Activated T-cell treated with anti-CD3 and anti-CD28 coated beads for 1 hour (primary cell): Measurements from ENCODE around the gene DRG2.

Experiments used
- DNase-seq: peaks from one replicate; pipeline ENCODE4 v3.0.0-alpha.2; 2020; ENCODE audit warnings: low read depth

DRG2 gene

DNA sequence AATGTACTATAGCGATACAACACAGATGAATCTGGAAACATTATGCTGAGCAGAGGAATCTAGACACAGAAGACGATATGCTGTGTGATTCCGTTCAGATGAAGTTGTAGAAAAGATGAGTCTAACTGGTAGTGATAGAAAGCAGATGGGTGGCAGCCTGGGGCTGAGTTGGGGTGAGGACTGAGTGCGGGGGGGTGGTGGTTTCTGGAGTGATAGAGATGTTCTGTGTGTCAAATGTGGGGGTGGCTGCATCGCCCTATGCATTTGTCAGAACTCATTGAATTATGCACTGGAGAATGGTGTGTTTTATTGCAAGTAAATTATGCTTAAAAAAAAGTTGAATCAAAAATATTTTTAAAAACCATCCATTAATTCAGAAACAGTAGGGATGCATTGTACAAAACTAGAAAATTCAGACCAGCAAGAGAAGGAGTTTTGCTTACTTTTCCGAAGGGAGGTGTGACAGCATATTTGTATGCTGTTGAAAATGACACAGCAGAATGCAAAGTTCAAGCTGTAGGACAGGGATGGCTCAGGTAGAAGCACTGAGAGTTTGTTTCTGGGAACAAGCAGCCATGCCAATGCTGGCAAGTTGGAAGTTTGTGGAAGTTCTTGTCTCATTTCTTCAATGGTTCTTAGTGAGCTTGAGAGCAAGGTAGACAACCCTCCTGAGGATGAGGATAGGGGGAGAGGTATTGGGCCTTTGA, 13.0 kb upstream of the DRG2 start:
- DNase-seq: no peak

DNA sequence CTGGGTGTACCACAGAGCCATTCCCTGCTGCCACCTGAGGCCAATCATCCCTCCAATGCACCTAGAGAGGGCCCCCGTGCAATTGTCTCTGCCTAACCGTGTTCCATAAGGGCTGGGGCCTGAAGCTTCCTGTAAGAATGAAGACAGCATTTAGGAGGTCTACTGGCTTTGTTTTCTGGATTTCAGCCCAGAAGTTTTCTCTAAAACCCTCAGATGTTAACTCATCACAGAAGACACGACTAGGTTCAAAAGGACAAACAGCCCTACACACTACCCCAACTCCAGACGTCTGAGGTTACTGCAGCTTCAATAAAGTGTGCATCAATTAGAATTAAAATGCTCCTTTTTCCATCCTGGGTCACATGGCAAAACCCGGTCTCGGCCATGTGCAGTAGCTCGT, 10.8 kb upstream of the DRG2 start:
- DNase-seq: no peak

DNA sequence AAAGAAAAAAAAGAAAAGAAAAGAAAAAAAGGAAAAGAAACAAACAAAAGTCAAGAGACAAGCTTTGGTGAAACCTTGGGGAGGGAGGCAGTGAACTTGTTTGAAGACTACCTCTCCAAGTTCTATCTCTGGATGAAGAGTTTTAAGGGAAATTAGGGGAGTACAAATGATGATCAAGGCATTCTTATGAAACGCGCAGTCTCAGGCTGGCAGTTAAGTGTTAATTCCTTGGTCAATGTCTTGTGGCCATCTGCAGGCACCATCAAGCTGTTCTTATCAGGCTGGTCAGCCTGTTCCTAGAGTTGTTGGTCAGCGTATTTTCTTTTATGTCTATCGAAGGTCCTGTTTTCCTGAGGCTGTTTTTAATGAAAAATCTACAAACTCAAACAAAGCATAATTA, 8.2 kb upstream of the DRG2 start:
- no peak for DNase-seq

DNA sequence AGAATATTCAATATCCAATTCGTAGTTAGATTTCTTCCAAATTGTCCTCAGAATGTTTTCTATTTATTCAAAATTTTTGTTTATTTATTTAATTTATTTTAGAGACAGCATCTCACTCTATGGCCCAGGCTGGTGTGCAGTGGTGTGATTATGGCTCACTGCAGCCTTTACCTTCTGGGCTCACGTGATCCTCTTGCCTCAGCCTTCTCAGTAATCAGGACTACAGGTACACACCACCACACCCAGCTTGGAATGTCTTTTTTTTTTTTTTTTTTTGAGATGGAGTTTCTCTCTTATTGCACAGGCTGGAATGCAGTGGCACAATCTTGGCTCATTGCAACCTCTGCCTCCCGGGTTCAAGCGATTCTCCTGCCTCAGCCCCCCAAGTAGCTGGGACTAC, 3.5 kb upstream of the DRG2 start:
- DNase-seq: no peak

- no peak for DNase-seq
Observed at GRCh38 chr17:18089613-18090012, 1.9 kb downstream of the DRG2 start.

DNA sequence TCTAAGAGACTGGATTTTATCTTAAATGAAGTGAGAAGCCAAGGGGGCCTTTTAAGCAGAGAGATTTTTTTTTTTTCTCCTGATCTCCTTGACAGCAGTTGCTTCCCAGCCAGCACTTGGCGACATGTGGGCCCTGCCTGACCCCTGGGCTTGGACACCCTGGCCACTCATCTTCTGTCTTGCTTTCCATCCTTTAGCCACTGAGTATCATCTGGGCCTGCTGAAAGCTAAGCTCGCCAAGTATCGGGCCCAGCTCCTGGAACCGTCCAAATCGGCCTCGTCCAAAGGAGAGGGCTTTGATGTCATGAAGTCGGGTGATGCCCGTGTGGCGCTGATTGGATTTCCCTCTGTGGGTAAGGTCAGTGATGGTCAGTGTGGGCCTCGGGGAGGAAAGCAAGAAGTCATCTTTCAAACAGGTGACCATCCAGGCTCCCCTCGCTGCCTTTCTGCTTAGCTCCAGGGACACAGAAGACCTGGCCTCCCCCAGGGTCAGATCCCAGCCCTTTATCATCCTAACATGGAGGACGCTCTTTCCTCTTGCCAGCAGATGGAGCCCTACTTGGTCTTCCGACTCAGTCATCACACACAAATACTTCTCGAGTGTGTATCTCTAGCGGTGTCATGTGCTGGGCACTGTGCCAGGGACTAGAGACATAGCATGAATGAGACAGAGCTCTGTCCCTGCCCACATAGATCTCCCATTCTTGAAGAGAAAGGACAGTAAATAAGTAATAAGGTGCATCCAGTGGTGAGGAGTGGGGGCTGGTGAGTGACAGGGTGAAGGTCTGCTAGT, 6.1 kb downstream of the DRG2 start:
- DNase-seq: no peak

DNA sequence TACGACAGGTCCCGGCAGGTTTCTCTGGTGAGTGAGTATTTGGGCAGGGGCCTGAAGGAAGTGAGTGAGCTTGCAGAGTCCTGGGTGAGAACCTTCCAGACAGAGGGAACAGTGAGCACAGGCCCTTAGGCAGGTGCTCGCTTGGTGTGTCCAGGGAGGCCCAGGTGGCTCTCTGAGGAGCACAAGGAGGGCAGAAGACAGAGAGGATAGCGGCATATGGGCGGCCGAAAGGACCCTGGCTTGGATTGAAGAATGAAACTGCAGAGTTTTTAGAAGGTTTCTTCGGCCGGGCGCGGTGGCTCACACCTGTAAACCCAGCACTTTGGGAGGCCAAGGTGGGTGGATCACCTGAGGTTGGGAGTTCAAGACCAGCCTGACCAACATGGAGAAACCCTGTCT, 6.7 kb downstream of the DRG2 start:
- no peak for DNase-seq

DNA sequence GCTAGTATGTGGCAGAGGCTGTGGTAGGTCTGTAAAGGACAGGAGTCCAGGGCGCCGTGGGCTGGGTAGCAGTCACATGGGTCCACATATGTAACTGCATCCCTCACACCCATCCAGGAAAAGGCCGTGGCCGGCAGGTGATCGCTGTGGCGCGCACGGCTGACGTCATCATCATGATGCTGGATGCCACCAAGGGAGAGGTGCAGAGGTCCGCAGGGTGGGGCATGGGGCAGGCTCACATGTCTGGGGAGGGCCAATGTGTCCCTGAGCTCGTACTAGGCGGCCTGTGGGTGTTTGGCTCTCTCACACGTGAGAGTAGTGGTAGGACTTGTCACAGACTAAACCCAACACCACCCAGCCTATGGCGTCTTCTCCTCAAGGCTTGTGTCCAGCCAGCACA, 11.8 kb downstream of the DRG2 start:
- no peak for DNase-seq

- DNase-seq: no peak
Observed at GRCh38 chr17:18100616-18101015, 12.9 kb downstream of the DRG2 start.

- no peak for DNase-seq
Observed at GRCh38 chr17:18101828-18102227, 14.1 kb downstream of the DRG2 start.

DNA sequence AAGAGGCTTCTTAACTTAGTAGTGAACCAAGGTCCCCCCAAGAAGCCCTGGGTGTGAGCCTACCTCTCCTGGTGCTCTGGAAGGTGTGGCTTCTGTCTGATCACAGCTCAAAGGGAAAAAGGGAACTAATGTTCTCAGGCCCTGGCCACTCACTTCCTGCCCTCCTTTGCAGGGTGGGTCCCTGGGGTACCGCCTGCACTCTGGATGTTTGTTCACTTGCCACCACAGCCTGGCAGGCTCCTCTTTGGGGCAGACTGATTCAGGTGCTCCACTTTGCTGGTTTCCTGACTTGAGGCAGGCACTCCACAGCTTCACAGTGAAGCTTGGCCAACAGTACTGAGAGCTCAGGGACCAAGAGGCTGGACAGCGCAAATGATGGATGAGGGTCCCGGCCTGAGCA, 14.9 kb downstream of the DRG2 start:
- no peak for DNase-seq

DNA sequence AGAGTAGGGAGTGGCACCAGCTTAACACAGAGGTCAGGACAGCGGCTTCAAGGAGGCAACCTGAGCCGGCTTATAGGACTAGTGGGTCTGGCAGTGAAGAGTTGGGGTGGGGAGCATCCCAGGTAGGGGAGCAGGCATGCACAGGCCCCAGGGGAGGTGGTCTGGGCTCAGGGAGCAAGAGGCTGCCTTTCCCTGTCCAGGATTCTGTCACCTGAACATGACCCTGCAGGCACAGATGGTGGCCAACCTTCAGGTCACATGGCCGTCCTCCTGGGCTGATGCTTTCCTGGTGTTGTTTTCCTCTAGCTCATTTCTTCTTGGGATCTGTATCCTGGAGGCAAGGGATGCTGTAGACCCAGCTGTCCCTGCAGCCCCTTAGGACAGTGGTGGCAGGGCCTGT, 17.3 kb downstream of the DRG2 start:
- DNase-seq: no peak

DNA sequence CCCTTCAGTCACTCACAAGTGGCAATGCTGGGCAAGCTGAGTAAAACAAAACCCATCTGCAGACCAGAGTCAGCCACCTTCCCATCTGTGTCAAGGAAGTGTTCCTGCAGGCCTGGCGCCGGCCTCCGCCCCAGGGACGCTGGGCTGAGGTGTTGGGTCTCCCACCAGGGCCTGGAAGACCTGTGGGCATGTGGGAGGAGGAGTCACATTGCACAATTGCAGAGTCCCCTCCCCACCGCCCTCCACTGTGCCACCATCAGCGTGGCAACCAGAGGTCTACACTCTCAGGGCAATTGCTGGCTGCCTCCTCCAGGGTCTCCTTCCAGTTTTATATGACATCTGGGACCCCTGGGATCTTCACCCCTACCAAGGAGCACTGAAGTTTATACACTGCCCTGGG, 17.8 kb downstream of the DRG2 start:
- DNase-seq: no peak

- no peak for DNase-seq
Observed at GRCh38 chr17:18106211-18106610, 18.5 kb downstream of the DRG2 start.

- DNase-seq: no peak
Observed at GRCh38 chr17:18107061-18107790, 19.5 kb downstream of the DRG2 start.

DNA sequence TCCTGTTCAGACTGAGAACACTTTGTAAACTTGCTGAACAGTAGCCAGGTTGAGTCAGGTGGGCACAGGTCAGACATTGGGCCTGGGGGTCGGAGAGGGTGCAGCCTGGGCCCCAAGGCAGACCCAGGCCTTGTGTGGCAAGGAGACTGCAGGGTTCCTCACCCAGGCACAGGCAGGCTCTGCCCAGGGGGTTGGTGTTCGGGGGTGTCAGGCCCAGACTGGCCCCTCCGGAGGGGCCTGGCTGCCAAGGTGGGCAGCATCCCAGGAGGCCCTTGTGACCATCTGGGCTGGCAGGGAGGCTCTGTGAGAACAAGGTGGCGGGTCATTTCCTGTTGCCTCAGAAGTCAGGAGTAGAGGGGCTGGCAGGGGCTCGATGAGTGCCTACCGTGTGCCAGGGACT, 20.2 kb downstream of the DRG2 start:
- no peak for DNase-seq

DNA sequence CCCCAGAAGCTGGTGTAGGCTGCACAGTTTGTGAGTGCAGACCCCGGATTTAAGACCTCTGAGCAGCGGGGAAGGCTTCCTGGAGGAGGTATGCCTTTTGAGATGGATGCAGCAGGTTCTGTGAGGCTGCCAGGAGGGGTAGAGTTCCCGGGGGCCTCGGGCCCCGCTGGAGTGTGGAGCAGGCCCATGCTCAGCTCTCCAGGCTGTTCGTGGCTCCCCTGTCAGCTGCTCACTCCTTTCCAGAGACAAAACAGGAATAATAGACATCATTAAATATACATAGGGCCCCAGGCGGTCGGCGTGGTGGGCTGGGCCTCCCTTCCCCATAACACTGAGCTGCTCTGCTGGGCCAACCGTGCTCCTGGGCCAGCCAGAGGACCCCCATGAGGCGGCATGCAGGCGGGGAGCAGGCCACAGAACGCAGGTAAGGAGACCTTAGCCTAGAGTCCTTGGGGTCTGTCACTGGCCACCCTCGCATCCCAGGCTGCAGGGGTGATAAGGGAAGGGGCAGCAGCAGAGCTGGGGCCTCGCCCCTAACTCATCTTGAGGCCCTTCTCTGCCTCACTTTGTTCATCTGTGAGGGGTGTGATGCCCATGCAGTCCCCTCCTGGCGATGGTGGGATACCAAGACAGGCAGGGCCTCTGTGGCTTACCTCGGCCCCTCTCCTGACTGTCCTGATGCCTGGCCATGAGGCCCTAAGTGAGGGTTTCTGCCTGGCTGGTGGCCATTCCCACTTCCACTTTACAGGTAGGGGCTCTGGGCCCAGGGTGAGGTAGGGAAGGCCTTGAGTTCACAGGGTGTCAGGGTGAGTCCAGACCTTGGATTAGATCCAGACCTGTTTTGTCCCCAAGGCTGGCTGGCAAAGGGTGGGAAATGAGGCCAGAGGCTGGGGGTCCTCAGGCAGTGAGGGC, 20.9 kb downstream of the DRG2 start, which contains the start of gene MYO15A:
MYO15A (plus strand) TSS at position 356 of the 912 bp plus-strand sequence. CDS start 10,045 bp downstream, outside the sequence.
- DNase-seq: no peak

GRCh38 chr17:18109935-18110485, 22.3 kb downstream of the DRG2 start:
- DNase-seq: no peak

GRCh38 chr17:18110636-18111145, 22.9 kb downstream of the DRG2 start:
- DNase-seq: no peak

DNA sequence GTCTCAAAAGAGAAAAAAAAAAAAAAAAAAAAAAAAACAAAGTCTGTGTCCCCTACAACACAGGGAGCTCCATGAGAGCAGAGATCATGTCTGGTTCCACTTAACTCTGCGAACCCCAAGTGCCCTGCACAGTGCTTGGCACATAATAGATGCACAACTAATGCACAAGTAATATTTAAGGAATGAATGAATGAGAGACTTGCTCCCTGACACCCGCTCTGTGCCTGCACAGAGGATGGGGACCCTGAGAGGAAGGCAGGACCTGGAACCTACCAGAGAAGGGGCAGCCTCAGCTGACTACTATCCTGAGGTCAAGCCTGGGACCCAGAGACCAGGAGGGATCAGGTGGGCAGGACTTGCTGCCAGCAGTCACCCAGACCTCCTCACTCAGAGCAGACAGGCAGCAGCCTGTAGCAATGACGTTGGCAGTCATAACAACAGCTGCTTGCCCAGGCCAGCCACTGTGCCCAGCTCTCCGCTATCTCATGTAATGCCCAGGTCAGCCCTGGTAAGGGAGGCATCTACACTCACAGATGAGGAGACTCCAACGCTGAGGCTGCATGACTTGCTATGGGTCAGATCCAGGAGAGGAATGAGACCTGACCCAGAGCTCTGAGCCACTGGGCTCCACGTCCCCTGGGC, 23.7 kb downstream of the DRG2 start:
- DNase-seq: no peak

GRCh38 chr17:18115517-18115916, 27.8 kb downstream of the DRG2 start:
- no peak for DNase-seq
